ENCODE results near the gene HOXA2. TPM values are rescaled to one million over a fixed set of nuclear protein-coding genes. Genes with fewer than 3 reads are reported as not detected.

HOXA2 gene
- total RNA-seq, 2 experiments from 2014 or later: 0.25 to 0.42 TPM

DNA sequence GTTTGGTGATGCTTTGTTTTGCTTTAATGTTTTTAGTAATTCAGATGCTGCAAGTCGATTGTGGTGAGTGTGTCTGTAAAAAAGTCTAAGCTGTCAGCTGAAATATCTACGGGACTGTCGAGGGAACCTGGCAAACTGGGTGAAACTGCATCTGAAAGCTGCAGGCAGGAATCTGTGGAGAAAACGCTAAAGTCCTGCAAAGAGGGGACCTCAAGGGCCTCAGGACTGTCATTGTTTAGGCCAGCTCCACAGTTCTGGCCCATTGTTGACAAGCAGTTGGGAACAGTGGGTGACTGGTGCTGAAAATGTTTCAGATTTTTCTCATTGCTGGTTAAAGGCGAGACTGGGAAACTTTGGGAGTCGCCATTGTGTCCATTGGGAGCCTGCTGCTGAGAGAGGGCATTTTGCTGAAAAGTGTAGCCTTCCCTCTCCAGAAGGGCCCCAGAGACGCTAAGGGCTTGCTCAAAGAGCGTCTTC, 1.8 kb downstream of the HOXA2 start:
- Histone ChIP-seq H3K4me3 (ENCODE audit: low read depth, low read length, poor library complexity, severe bottlenecking) (no peak overlapping the region), H4K20me1 (ENCODE audit: insufficient read depth, low read length) (peaks cover 5% of the 10 kb centered on the region; the same call in 1 of the 2 replicates), H3K4me1 (ENCODE audit: insufficient read depth, low read length, poor library complexity, severe bottlenecking) (peaks cover 11% of the 10 kb centered on the region), H3K27ac (ENCODE audit: low read depth, low read length, poor library complexity, severe bottlenecking) (no peak overlapping the region), H3K79me2 (ENCODE audit: insufficient read depth, low read depth, low read length) (no peaks in the 10 kb centered on the region; the same call in 1 of the 2 replicates), H3K9me2 (ENCODE audit: insufficient read depth, low read length) (no peaks in the 10 kb centered on the region), H2AFZ (ENCODE audit: low read length) (no peak overlapping the region), H3K9me3 (ENCODE audit: low read length) (no peaks in the 10 kb centered on the region), H3K36me3 (ENCODE audit: insufficient read depth, low read length) (no peaks in the 10 kb centered on the region), H3K4me2 (ENCODE audit: low read length) (no peak overlapping the region)
- DNase-seq (ENCODE audit: low spot score): no peak
- POLR2A ChIA-PET: interaction anchor here (0.8 kb wide), 1 partner anchor 402 kb away, joined by 3 read pairs; no protein-coding TSS in a partner anchor
- intact Hi-C loops (cut with micrococcal nuclease; ENCODE audit: unreplicated experiment): no loop called here
- CTCF ChIA-PET (ENCODE audit: unreplicated experiment): no interaction called here
- BruUV-seq (replicated peaks): no TSS peak
- TF ChIP-seq, protein P1, sequence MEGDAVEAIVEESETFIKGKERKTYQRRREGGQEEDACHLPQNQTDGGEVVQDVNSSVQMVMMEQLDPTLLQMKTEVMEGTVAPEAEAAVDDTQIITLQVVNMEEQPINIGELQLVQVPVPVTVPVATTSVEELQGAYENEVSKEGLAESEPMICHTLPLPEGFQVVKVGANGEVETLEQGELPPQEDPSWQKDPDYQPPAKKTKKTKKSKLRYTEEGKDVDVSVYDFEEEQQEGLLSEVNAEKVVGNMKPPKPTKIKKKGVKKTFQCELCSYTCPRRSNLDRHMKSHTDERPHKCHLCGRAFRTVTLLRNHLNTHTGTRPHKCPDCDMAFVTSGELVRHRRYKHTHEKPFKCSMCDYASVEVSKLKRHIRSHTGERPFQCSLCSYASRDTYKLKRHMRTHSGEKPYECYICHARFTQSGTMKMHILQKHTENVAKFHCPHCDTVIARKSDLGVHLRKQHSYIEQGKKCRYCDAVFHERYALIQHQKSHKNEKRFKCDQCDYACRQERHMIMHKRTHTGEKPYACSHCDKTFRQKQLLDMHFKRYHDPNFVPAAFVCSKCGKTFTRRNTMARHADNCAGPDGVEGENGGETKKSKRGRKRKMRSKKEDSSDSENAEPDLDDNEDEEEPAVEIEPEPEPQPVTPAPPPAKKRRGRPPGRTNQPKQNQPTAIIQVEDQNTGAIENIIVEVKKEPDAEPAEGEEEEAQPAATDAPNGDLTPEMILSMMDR (conservative IDR thresholded peaks at IDR 0.05; ENCODE audit: low read length): no peak
- no peak for TF ChIP-seq EZH2phosphoT487 (IDR thresholded peaks at IDR 0.05; ENCODE audit: borderline replicate concordance, low read depth, low read length)

DNA sequence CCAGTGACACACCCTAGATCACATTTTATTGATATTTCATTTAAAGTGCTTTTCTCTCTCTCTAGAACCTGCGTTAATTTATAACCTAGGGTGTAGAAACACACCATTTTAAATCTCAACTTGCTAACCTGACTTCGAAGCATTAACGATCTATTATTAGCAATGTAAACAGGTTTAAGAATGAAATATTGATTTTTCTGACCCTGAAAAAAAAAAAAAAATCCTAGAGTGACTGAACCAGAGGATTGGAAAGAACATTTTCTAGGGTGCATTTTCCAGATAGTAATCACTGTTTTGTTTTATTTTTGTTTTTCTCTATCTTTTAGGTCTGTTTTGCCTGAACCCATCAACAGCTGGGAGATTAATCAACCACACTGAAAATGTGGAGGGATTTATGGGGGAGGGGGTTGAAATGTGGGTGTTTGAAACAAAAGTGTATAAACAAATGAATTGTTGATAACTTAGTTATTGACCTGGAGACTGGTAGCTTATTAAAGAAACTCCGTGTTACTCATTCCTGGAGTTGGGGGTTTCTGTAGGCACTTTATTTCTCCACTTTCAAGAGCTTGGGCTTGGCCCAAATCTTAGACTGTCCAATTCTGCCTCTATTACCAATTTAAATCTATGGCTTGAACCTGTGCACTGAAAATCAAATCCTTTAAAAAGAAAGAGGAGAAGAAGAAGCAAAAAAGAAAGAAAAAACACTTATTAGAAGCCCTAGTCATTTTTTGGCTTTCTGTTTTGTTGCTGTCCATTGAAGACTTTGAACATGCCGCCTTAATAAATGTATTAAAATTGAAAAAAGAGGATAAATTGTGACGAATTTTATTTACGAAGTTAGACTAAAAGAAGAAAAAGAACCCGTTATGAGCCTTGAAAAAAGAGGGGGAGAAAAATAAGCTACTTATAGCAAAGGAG, 2.8 kb downstream of the HOXA2 start:
- Histone ChIP-seq H3K4me3 (ENCODE audit: low read depth, low read length, poor library complexity, severe bottlenecking) (no peak overlapping the region), H4K20me1 (ENCODE audit: insufficient read depth, low read length) (peaks cover 5% of the 10 kb centered on the region; the same call in 1 of the 2 replicates), H3K4me1 (ENCODE audit: insufficient read depth, low read length, poor library complexity, severe bottlenecking) (peaks cover 19% of the 10 kb centered on the region), H3K9me3 (ENCODE audit: low read length) (no peaks in the 10 kb centered on the region), H3K9me2 (ENCODE audit: insufficient read depth, low read length) (no peaks in the 10 kb centered on the region), H3K4me2 (ENCODE audit: low read length) (no peak overlapping the region), H3K79me2 (ENCODE audit: insufficient read depth, low read depth, low read length) (no peaks in the 10 kb centered on the region; the same call in 1 of the 2 replicates), H3K27ac (ENCODE audit: low read depth, low read length, poor library complexity, severe bottlenecking) (no peak overlapping the region), H3K36me3 (ENCODE audit: insufficient read depth, low read length) (no peaks in the 10 kb centered on the region), H2AFZ (ENCODE audit: low read length) (no peak overlapping the region)
- no peak for DNase-seq (ENCODE audit: low spot score)
- ChIA-PET POLR2A (interaction anchor here (0.7 to 1.0 kb wide), 3 partner anchors 14 to 1840 kb away, joined by 3 read pairs; no protein-coding TSS in a partner anchor), CTCF (ENCODE audit: unreplicated experiment) (no interaction called here)
- intact Hi-C loops (cut with micrococcal nuclease; ENCODE audit: unreplicated experiment): no loop called here
- BruUV-seq (replicated peaks): no TSS peak
- TF ChIP-seq EZH2phosphoT487 (IDR thresholded peaks at IDR 0.05; ENCODE audit: borderline replicate concordance, low read depth, low read length): no peak
- TF ChIP-seq, protein P1 (conservative IDR thresholded peaks at IDR 0.05; ENCODE audit: low read length): no peak

Data from OCI-LY7 (cell line).